Stimulated activated CD4-positive, alpha-beta T cell treated with anti-CD3 and anti-CD28 coated beads, Interleukin-4, amount 100 ng/mL, for 4 hours (primary cell): ENCODE measurements around the gene CD74.
"Not testable (repeated sequence)": the region's sequence is repeated elsewhere in the genome, so short reads cannot be mapped to it uniquely, and the experiment has no call there.

Experiments used
- DNase-seq, 2 experiments: peaks; one replicate each; pipeline ENCODE4 v3.0.0-alpha.2; 2020

Gene CD74

GRCh38 chr5:150412319-150413175 lies at the start of gene CD74:
Gene CD74, minus strand, starts transcription at chr5:150412910. Its CDS starts 161 bp downstream, at chr5:150412749.
- DNase-seq, result peak; percentile 80 to 90

GRCh38 chr5:150461231-150461630 lies 48.5 kb upstream of the CD74 start:
- no peak for DNase-seq

- DNase-seq, result no peak
Observed at GRCh38 chr5:150460781-150461180, 48.1 kb upstream of the CD74 start.

- DNase-seq, result peak; percentile 82 to 91
Observed at GRCh38 chr5:150458802-150459557, 46.3 kb upstream of the CD74 start.

GRCh38 chr5:150457562-150458240 lies 45.0 kb upstream of the CD74 start:
- DNase-seq, result no peak

- no peak for DNase-seq
Observed at GRCh38 chr5:150457121-150457520, 44.4 kb upstream of the CD74 start.

- no peak for DNase-seq
Observed at GRCh38 chr5:150454492-150455229, 42.0 kb upstream of the CD74 start.

- not testable (repeated sequence) for DNase-seq
Observed at GRCh38 chr5:150454027-150454426, 41.3 kb upstream of the CD74 start.

GRCh38 chr5:150452914-150453313 lies 40.2 kb upstream of the CD74 start:
- DNase-seq, result no peak

GRCh38 chr5:150451594-150451993 lies 38.9 kb upstream of the CD74 start:
- no peak for DNase-seq

- peak; percentile 92 to 93 for DNase-seq
Observed at GRCh38 chr5:150449517-150450339, 37.0 kb upstream of the CD74 start, which contains the start of gene RPS14. Gene RPS14, minus strand, starts transcription at chr5:150449739. Its CDS starts 2,006 bp downstream, at chr5:150447733.

- no peak for DNase-seq
Observed at GRCh38 chr5:150448952-150449516, 36.3 kb upstream of the CD74 start.

- DNase-seq, result no peak
Observed at GRCh38 chr5:150448334-150448733, 35.6 kb upstream of the CD74 start.

- DNase-seq, result no peak
Observed at GRCh38 chr5:150447188-150447587, 34.5 kb upstream of the CD74 start.

- DNase-seq, result no peak
Observed at GRCh38 chr5:150446583-150446982, 33.9 kb upstream of the CD74 start.

- DNase-seq, result no peak
Observed at GRCh38 chr5:150446088-150446487, 33.4 kb upstream of the CD74 start.

GRCh38 chr5:150444770-150445169 lies 32.1 kb upstream of the CD74 start:
- DNase-seq, result no peak

GRCh38 chr5:150443242-150444075 lies 30.7 kb upstream of the CD74 start:
- no peak for DNase-seq

GRCh38 chr5:150442699-150443080 lies 30.0 kb upstream of the CD74 start:
- DNase-seq, result no peak
